ENCODE measurements around the gene PYDC2. TPM values are rescaled to one million over a fixed set of nuclear protein-coding genes. Genes with fewer than 3 reads are reported as not detected.

PYDC2 gene
- total RNA-seq, result not detected
- total RNA-seq, result 0 reads per million in 2 donors

DNA sequence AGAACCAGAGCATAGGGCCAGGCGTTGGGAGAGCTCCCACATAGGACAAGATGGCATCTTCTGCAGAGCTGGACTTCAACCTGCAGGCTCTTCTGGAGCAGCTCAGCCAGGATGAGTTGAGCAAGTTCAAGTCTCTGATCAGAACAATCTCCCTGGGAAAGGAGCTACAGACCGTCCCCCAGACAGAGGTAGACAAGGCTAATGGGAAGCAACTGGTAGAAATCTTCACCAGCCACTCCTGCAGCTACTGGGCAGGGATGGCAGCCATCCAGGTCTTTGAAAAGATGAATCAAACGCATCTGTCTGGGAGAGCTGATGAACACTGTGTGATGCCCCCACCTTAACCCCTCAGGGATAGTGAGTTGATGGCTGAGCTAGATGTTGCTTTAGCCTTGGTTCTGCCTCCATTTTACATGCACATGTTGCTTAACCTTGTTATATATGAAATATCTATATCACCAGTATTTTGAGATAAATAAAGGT, at the start of gene PYDC2:
Gene PYDC2, plus strand, starts transcription at position 51 of the 483 bp plus-strand sequence. Its CDS starts 0 bp downstream, at position 51.
- H3K9me3 ChIP-seq (ENCODE audit: control insufficient read depth, low read length, poor library complexity, severe bottlenecking), result no peaks in the 10 kb centered on the region
- Mint-ChIP-seq H3K4me3 (no peak within 1 kb of the TSS), H3K27ac (no peak within 1 kb of the TSS), H3K4me1 (no peaks in the 10 kb centered on the region), H3K27me3 (no peaks in the 10 kb centered on the region), H3K36me3 (ENCODE audit: low read depth) (no peaks in the 10 kb centered on the region)
- DNase-seq, result no peak
- ATAC-seq, result no peak

DNA sequence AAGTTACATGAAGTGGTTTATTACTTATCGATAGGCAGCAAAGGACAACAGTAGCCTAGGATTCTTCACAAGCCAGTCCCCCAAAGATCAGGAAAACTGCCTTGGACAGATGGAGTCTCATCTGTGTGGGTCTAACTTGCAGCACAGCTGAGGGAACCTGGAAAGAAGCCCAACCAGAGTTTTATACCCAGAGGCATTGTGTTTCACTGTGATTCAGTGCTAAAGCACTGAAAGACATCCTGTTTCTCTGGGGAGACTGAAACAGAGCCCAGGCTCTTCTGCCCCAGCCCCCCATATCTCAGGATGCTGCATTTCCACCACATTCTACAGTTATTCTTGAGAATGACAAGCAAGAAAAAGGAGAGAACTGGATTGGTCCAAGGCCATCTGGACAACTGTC, 48.2 kb upstream of the PYDC2 start:
- no peaks in the 10 kb centered on the region for H3K27me3 Mint-ChIP-seq
- H3K4me3 Mint-ChIP-seq, result no peak overlapping the region
- ATAC-seq (no peak), DNase-seq (no peak)
- no peaks in the 10 kb centered on the region for H3K9me3 ChIP-seq (ENCODE audit: control insufficient read depth, low read length, poor library complexity, severe bottlenecking)
- H3K4me1 Mint-ChIP-seq, result no peaks in the 10 kb centered on the region
- H3K27ac Mint-ChIP-seq, result no peak overlapping the region
- no peaks in the 10 kb centered on the region for H3K36me3 Mint-ChIP-seq (ENCODE audit: low read depth)

DNA sequence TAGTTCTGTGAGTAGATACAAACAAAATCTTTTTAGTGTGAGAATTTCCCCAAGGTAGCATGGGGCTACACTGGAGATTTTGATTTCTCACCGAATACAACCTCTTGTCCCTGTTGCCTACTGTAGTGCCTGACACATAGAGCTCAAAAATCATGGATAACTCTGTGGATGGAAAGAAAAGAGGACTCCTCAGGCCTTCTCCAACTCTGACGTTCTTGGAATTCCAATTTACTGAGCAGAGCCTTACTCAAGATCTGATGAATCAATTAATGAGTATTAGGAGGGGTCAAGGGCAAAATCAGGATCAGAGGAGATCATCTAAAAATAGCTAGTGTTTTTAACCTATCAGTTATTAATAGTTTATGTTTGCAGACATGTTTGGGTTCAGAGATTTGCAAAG, 46.7 kb upstream of the PYDC2 start:
- Mint-ChIP-seq H3K27me3 (no peaks in the 10 kb centered on the region), H3K36me3 (ENCODE audit: low read depth) (no peaks in the 10 kb centered on the region), H3K27ac (no peak overlapping the region), H3K4me1 (no peaks in the 10 kb centered on the region), H3K4me3 (no peak overlapping the region)
- no peaks in the 10 kb centered on the region for H3K9me3 ChIP-seq (ENCODE audit: control insufficient read depth, low read length, poor library complexity, severe bottlenecking)
- no peak for DNase-seq
- no peak for ATAC-seq

DNA sequence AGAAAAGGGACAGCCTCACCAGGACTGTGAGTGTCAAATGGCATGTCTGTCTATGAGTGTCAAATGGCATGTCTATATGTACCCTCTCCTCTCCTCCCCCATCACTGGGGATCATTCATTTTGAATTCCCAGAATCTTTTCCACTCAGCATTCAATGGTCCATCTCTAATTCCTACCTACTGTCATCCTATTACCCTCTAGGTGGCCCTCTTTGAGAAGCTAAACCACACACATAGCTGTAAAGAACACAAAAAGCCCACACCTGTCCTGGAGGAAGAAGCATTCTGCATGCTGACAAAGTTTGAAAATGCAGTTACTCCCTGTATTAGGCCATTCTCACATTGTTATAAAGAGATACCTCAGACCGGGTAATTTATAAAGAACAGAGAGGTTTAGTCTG, 46.2 kb upstream of the PYDC2 start:
- ATAC-seq (no peak), DNase-seq (no peak)
- H3K27me3 Mint-ChIP-seq, result no peaks in the 10 kb centered on the region
- no peak overlapping the region for H3K27ac Mint-ChIP-seq
- H3K9me3 ChIP-seq (ENCODE audit: control insufficient read depth, low read length, poor library complexity, severe bottlenecking), result no peaks in the 10 kb centered on the region
- no peak overlapping the region for H3K4me3 Mint-ChIP-seq
- no peaks in the 10 kb centered on the region for H3K36me3 Mint-ChIP-seq (ENCODE audit: low read depth)
- no peaks in the 10 kb centered on the region for H3K4me1 Mint-ChIP-seq

DNA sequence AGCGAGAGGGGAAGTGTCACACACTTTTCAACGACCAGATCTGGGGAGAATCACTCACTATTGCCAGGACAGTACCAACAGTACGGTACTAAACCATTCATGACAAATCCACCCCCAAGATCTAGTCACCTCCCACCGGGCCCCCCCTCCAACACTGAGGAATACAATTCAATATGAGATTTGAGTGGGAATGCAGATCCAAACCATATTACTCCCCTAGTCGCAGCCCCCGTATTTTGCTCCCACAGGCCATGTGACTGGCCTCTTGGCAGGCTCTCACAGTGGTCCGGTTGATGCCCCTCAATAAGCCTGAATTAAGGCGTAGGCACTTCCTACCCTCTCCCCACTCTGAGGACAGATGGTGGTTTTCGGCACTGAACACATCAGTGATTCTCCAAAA, 45.4 kb upstream of the PYDC2 start:
- no peaks in the 10 kb centered on the region for H3K4me1 Mint-ChIP-seq
- no peaks in the 10 kb centered on the region for H3K36me3 Mint-ChIP-seq (ENCODE audit: low read depth)
- no peak for ATAC-seq
- H3K27me3 Mint-ChIP-seq, result no peaks in the 10 kb centered on the region
- no peaks in the 10 kb centered on the region for H3K9me3 ChIP-seq (ENCODE audit: control insufficient read depth, low read length, poor library complexity, severe bottlenecking)
- no peak overlapping the region for H3K27ac Mint-ChIP-seq
- no peak overlapping the region for H3K4me3 Mint-ChIP-seq
- no peak for DNase-seq

DNA sequence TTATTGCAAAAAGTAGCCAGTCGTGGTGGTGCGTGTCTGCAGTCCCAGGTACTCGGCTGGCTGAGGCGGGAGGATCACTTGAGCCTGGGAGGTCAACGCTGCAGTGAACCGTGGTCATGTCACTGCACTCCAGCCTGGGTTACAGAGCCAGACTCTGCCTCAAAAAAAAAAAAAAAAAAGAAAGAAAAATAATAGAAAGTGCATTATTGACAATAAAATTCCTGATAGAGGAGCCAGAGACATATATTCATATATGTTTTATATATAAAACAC, 43.6 kb upstream of the PYDC2 start:
- H3K27ac Mint-ChIP-seq, result no peak overlapping the region
- H3K9me3 ChIP-seq (ENCODE audit: control insufficient read depth, low read length, poor library complexity, severe bottlenecking), result no peaks in the 10 kb centered on the region
- DNase-seq (no peak), ATAC-seq (no peak)
- no peaks in the 10 kb centered on the region for H3K27me3 Mint-ChIP-seq
- H3K4me3 Mint-ChIP-seq, result no peak overlapping the region
- H3K4me1 Mint-ChIP-seq, result no peaks in the 10 kb centered on the region
- H3K36me3 Mint-ChIP-seq (ENCODE audit: low read depth), result no peaks in the 10 kb centered on the region

DNA sequence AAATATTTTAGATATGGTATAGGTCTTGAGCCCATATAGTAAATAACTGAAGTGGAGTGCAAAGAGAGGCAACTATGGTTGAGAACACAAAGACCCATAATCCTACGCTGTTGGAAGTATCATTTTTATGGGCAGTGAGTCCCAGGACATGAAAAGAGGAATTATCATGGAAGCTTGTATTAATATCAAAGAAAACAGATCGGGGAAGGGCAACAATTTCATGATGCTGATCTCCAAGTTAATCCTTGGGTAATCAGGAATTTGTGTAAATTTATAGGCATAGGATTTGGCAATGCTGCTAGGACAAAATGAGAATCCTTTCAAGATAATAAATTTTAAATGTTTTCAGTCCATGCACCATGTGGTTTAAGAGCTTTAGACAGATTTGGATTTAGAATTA, 40.2 kb upstream of the PYDC2 start:
- Mint-ChIP-seq H3K27ac (no peak overlapping the region), H3K4me1 (no peaks in the 10 kb centered on the region), H3K4me3 (no peak overlapping the region), H3K27me3 (no peaks in the 10 kb centered on the region), H3K36me3 (ENCODE audit: low read depth) (no peaks in the 10 kb centered on the region)
- no peak for ATAC-seq
- no peaks in the 10 kb centered on the region for H3K9me3 ChIP-seq (ENCODE audit: control insufficient read depth, low read length, poor library complexity, severe bottlenecking)
- no peak for DNase-seq

DNA sequence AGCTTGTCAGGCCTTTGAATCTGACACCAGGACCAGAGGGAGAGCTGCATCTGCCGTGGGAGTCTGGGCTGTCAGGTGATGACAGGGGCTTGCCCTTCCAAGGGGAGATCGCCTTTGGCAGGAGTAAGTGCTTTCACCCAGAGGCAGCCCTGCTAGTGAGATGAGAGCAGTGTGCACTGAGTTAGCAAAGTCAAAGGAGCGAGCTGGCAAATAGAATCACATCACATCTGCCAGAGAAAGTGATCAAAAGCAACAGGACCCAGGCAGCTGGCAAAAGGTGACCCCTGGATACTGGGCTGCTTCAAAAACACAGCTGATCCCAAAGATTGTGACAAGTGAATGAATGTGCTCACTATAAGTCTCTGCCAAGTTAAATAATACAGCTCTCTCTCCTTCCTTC, 36.1 kb upstream of the PYDC2 start:
- ATAC-seq, result no peak
- no peak for DNase-seq
- no peaks in the 10 kb centered on the region for H3K9me3 ChIP-seq (ENCODE audit: control insufficient read depth, low read length, poor library complexity, severe bottlenecking)
- Mint-ChIP-seq H3K27me3 (no peaks in the 10 kb centered on the region), H3K27ac (no peak overlapping the region), H3K4me3 (no peak overlapping the region), H3K36me3 (ENCODE audit: low read depth) (no peaks in the 10 kb centered on the region), H3K4me1 (no peaks in the 10 kb centered on the region)

DNA sequence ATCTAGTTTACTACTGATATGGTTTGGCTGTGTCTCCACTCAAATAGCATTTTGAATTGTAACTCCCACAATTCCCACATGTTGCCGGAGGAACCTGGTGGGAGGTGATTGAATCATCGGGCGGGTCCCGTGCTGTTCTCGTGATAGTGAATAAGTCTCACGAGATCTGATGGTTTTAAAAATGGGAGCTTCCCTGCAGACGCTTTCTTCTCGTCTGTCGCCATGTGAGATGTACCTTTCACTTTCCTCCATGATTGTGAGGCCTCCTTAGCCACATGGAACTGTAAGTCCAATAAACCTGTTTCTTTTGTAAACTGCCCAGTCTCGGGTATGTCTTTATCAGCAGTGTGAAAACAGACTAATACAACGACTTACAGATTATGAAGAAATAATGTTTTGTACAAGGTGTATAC, 35.6 kb upstream of the PYDC2 start:
- Mint-ChIP-seq H3K27me3 (no peaks in the 10 kb centered on the region), H3K27ac (no peak overlapping the region), H3K36me3 (ENCODE audit: low read depth) (no peaks in the 10 kb centered on the region), H3K4me1 (no peaks in the 10 kb centered on the region), H3K4me3 (no peak overlapping the region)
- no peak for DNase-seq
- H3K9me3 ChIP-seq (ENCODE audit: control insufficient read depth, low read length, poor library complexity, severe bottlenecking), result no peaks in the 10 kb centered on the region
- no peak for ATAC-seq

DNA sequence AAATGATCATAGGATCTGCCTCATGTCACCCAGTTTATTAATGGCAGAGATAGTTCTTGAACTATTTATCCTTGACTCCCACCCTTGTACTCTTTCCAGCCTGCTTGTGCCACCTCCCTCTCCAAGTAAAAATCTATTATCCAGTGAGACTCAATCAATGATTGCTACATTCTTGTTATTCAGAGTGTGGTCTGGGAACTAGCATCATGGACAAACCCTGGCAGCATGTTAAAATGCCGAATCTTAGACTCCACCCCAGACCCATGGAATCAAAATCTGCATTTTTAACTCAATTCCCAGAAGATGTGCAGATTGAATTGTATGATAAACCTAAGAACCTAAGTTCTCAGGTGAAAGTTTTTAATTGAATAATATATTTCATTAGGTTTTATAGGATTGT, 34.7 kb upstream of the PYDC2 start:
- Mint-ChIP-seq H3K36me3 (ENCODE audit: low read depth) (peaks cover under 1% of the 10 kb centered on the region), H3K27me3 (no peaks in the 10 kb centered on the region), H3K4me3 (no peak overlapping the region), H3K27ac (no peak overlapping the region), H3K4me1 (no peaks in the 10 kb centered on the region)
- no peaks in the 10 kb centered on the region for H3K9me3 ChIP-seq (ENCODE audit: control insufficient read depth, low read length, poor library complexity, severe bottlenecking)
- no peak for DNase-seq
- no peak for ATAC-seq

DNA sequence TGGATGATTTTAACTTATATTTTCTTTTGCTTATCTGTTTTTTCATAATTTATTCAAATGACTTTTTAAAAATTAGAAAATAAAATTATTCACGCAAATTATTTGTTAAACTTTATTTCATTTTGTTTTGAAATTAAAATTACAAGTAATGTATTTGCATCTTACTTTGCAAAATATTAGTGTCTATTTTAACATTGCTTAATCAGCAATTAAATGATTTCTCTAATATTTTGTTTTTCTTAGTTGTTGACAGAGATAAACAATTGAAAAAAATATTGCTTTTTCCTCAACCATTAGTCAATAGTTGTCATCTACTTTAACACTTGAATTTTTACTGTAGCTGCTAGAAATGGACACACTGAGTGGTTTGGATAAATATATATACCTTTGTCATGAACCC, 32.8 kb upstream of the PYDC2 start:
- no peaks in the 10 kb centered on the region for H3K9me3 ChIP-seq (ENCODE audit: control insufficient read depth, low read length, poor library complexity, severe bottlenecking)
- Mint-ChIP-seq H3K4me3 (no peak overlapping the region), H3K36me3 (ENCODE audit: low read depth) (peaks cover 2% of the 10 kb centered on the region), H3K4me1 (no peaks in the 10 kb centered on the region), H3K27ac (no peak overlapping the region), H3K27me3 (no peaks in the 10 kb centered on the region)
- DNase-seq (no peak), ATAC-seq (no peak)

DNA sequence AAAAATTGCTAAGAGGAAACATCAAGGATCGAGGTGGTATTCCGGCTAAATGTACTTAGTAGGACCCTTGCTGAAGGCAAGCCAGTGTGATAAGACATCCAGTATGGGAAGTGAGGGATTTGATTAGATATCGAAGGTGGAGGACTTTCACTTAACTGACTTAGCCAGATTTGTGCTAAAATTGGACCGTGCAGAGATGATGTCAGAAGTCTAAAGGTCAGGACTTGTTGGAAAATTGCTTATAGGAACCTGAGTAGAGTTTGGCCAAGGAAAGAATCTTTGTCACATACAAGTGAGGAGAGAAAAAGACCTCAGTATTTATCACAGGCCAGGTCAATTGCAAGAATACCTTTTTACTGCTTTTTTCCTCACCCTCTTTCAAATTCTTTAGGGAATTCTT, 30.9 kb upstream of the PYDC2 start:
- no peaks in the 10 kb centered on the region for H3K9me3 ChIP-seq (ENCODE audit: control insufficient read depth, low read length, poor library complexity, severe bottlenecking)
- H3K36me3 Mint-ChIP-seq (ENCODE audit: low read depth), result peaks cover 2% of the 10 kb centered on the region
- H3K27me3 Mint-ChIP-seq, result no peaks in the 10 kb centered on the region
- ATAC-seq, result no peak
- DNase-seq, result no peak
- no peak overlapping the region for H3K27ac Mint-ChIP-seq
- H3K4me1 Mint-ChIP-seq, result no peaks in the 10 kb centered on the region
- no peak overlapping the region for H3K4me3 Mint-ChIP-seq

DNA sequence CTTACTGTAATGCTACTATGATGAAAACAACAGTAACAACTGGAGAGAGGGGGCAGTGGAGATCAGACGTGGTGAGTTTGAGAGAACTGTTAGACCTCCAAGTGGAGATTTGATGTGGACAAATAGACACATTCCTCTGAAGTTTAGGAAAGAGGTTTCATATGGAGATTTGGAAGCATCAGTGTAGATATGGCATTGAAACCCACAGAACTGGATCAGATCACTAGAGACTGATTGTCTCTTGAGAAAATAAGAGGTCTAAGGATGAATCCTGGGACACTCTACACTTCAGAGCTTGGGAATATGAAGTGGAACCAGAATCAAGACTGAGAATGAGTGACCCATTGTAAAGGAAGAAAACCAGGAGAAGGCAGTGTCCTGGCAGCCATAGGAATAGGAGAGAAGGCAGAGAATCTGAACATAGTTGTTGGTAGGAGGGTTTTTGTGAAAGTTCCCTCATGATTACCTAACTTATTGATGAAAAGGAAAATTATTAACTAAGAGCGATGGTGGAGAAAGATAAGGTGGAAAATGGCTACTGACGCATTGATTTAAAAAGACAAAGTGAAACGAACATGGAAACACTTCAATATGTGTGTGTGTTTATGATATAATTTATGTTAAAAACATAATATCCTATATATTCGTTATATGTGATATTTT, 29.7 kb upstream of the PYDC2 start:
- Mint-ChIP-seq H3K27me3 (no peaks in the 10 kb centered on the region), H3K36me3 (ENCODE audit: low read depth) (peaks cover 2% of the 10 kb centered on the region), H3K27ac (no peak overlapping the region), H3K4me3 (no peak overlapping the region), H3K4me1 (no peaks in the 10 kb centered on the region)
- no peak for DNase-seq
- no peaks in the 10 kb centered on the region for H3K9me3 ChIP-seq (ENCODE audit: control insufficient read depth, low read length, poor library complexity, severe bottlenecking)
- no peak for ATAC-seq

DNA sequence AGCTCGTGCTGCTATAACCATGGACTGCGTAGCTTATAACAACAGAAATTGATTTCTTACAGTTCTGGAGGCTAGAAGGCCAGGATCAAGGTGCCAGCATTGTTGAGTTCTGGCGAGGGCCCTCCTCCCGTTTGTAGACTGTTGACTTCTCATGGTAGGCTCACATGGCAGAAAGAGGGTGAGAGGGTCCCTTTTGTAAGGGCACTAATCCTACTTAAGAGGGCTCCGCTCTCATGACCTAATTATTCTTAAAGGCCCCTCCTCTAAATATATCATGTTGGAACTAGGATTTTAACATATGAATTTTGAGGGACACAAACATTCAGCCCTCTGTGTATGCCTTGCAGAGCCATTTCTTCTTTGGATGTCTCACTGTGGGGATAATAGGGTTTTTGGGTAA, 28.8 kb upstream of the PYDC2 start:
- ATAC-seq, result no peak
- no peaks in the 10 kb centered on the region for H3K27me3 Mint-ChIP-seq

More for the DNA sequence above, 28.8 kb upstream of the PYDC2 start:
- no peak for DNase-seq
- no peak overlapping the region for H3K4me3 Mint-ChIP-seq
- no peaks in the 10 kb centered on the region for H3K9me3 ChIP-seq (ENCODE audit: control insufficient read depth, low read length, poor library complexity, severe bottlenecking)
- no peaks in the 10 kb centered on the region for H3K4me1 Mint-ChIP-seq
- peaks cover 2% of the 10 kb centered on the region for H3K36me3 Mint-ChIP-seq (ENCODE audit: low read depth)
- H3K27ac Mint-ChIP-seq, result no peak overlapping the region

Data from T-helper 17 cell (primary cell).